OCI-LY7 (cell line): ENCODE data around the gene MAN1A1.

Source experiments
- EZH2phosphoT487 ChIP-seq: fragments of 200-600 bp; sonication (generic); IDR thresholded peaks from 2 replicates; pipeline ENCODE4 v1.6.1; 2018; ENCODE audit warnings: low read depth, borderline replicate concordance, mild to moderate bottlenecking, mixed run types, antibody characterized with exemption, low read length, moderate library complexity, mixed read lengths
- TF ChIP-seq, protein P1 (sequence below): fragments of 200-600 bp; sonication (generic); conservative IDR thresholded peaks from 2 replicates; pipeline ENCODE4 v1.5.1; 2014; ENCODE audit warnings: mild to moderate bottlenecking, antibody characterized with exemption, low read length, moderate library complexity, mixed read lengths

DNA sequence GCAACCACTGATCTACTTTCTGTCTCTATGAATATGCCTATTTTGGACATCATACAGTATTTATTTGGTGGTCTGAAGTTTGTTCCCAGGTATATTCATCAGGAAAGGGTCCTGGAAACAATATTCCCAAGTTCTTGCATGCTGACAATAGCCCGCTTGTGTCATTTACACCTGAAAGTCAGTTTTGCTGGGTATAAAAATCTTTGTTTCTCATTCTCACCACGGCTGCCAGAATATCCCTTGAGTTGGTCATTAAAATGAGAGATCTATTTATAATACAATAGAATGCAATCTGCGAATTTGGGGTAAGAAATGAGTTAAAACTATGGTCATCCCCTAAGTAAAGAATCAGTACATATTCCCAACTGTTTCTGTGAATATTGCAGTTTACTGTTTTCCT is 79.0 kb downstream of the MAN1A1 start:
- TF ChIP-seq, protein P1, sequence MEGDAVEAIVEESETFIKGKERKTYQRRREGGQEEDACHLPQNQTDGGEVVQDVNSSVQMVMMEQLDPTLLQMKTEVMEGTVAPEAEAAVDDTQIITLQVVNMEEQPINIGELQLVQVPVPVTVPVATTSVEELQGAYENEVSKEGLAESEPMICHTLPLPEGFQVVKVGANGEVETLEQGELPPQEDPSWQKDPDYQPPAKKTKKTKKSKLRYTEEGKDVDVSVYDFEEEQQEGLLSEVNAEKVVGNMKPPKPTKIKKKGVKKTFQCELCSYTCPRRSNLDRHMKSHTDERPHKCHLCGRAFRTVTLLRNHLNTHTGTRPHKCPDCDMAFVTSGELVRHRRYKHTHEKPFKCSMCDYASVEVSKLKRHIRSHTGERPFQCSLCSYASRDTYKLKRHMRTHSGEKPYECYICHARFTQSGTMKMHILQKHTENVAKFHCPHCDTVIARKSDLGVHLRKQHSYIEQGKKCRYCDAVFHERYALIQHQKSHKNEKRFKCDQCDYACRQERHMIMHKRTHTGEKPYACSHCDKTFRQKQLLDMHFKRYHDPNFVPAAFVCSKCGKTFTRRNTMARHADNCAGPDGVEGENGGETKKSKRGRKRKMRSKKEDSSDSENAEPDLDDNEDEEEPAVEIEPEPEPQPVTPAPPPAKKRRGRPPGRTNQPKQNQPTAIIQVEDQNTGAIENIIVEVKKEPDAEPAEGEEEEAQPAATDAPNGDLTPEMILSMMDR = no peak
- TF ChIP-seq EZH2phosphoT487 = no peak
